Testis (tissue), 5 donors: ENCODE measurements around the gene PCDHGB6. TPM values are rescaled to one million over a fixed set of nuclear protein-coding genes. Genes with fewer than 3 reads are reported as not detected.
"Not testable (repeated sequence)": the region's sequence is repeated elsewhere in the genome, so short reads cannot be mapped to it uniquely, and the experiment has no call there.

Source experiments
- DNase-seq: peaks from one replicate; pipeline ENCODE4 v3.0.0-alpha.2; 2019
- H3K27ac ChIP-seq, 2 donors: fragments of 200-600 bp; sonication (generic); one replicate each; pipeline ENCODE4 v1.5.1; 2019
- H3K27me3 ChIP-seq: fragments of 200-600 bp; sonication (generic); one replicate; pipeline ENCODE4 v1.5.1; 2019
- H3K36me3 ChIP-seq: fragments of 200-600 bp; sonication (generic); one replicate; pipeline ENCODE4 v1.5.1; 2017; ENCODE audit warnings: low read depth; ENCODE audit errors: missing control alignments
- H3K4me1 ChIP-seq: fragments of 200-600 bp; sonication (generic); one replicate; pipeline ENCODE4 v1.5.1; 2019
- H3K4me3 ChIP-seq, 2 donors: fragments of 200-600 bp; sonication (generic); one replicate each; pipeline ENCODE4 v1.5.1; 2017 to 2019
- H3K9me3 ChIP-seq: fragments of 200-600 bp; sonication (generic); one replicate; pipeline ENCODE4 v1.5.1; 2017
- CTCF ChIP-seq, 3 experiments: fragments of 450-650 bp in 2 of 3; fragments of 200-600 bp in 1 of 3; sonication (generic) in 1 of 3; IDR thresholded peaks; one replicate each; pipeline ENCODE4 v1.5.1; 2016 to 2019; ENCODE audit warnings: antibody characterized with exemption in 3 of 3, mild to moderate bottlenecking in 2 of 3, moderate library complexity in 1 of 3
- POLR2A ChIP-seq: fragments of 450-650 bp; IDR thresholded peaks from one replicate; pipeline ENCODE4 v1.6.1; 2017; ENCODE audit warnings: antibody characterized with exemption, mild to moderate bottlenecking, moderate library complexity
- WGBS, 2 donors: methylation state at CpG; one replicate each; pipeline ENCODE4 v1.1.5; 2018; 5-methylcytosine and 5-hydroxymethylcytosine counted together
- intact Hi-C: fragments of 100-400 bp; cut with DNase I; formaldehyde crosslinking; loops from one replicate; pipeline ENCODE4 v1.15.1; 2023; ENCODE audit warnings: low total_unique reads
- long read RNA-seq, 2 donors: transcript quantifications; one replicate each; lab custom pipeline, GENCODE V29; 2026
- polyA plus RNA-seq: library from polyadenylated mRNA; stranded (reverse); fragments of 350-450 nt; fragmentation: Illumina TruSeq; extraction: RNeasy Lipid Tissue Mini Kit (QIAGEN cat#74804); gene quantifications from one replicate; pipeline ENCODE4 v1.2.3, GENCODE V29; 2014; ENCODE audit warnings: low read depth, low replicate concordance; ENCODE audit not compliant: insufficient read depth
- total RNA-seq, 2 donors: library from RNA; depleted of rRNA; stranded (reverse); fragments of >200 nt; gene quantifications; one replicate each; pipeline ENCODE4 v1.2.3, GENCODE V29; 2016

The PCDHGB6 gene
- total RNA-seq (10 to 100 TPM in 1 of 2 donors, 1 to 10 TPM in 1; 9.9 to 12.6 TPM), polyA plus RNA-seq (2.1 TPM)
- long read RNA-seq, donor 1, full-length matches to known transcripts, result 6 of 6 reads
- long read RNA-seq, donor 1, partial matches to known transcripts, result 0 of 6 reads
- long read RNA-seq, donor 1, other reads (novel, unspliced or antisense), result 0 of 6 reads
- long read RNA-seq, donor 2, full-length matches to known transcripts, result 4 of 4 reads
- long read RNA-seq, donor 2, partial matches to known transcripts, result 0 of 4 reads
- long read RNA-seq, donor 2, other reads (novel, unspliced or antisense), result 0 of 4 reads

- H3K27ac ChIP-seq, H3K4me1 ChIP-seq, intact Hi-C loops, H3K36me3 ChIP-seq, H3K9me3 ChIP-seq, H3K27me3 ChIP-seq: not testable (repeated sequence)
- WGBS, 2 donors, result 9 to 14% methylated on average over 32 to 44 of the region's 51 CpGs
- peak; percentile 21 to 49 (median 49) for TF ChIP-seq CTCF (IDR thresholded peaks at IDR 0.05)
- peak within 1 kb of the TSS in 1 of 2 donors; percentile 48 for H3K4me3 ChIP-seq
- peak; percentile 71 for DNase-seq
Measured at GRCh38 chr5:141407790-141408505, at the start of gene PCDHGB6. TSS of gene PCDHGB6 (plus strand) at chr5:141408021. CDS start at chr5:141408203, 182 bp downstream.

- 14 to 20% methylated on average over 24 of the region's 24 CpGs for WGBS, 2 donors
- TF ChIP-seq POLR2A (no peak), CTCF (IDR thresholded peaks at IDR 0.05) (peak in 2 of 3 experiments; percentile 17 to 39)
- no peak within 1 kb of the TSS for H3K27ac ChIP-seq
- no peaks in the 10 kb centered on the region for H3K27me3 ChIP-seq
- H3K4me1 ChIP-seq, result no peaks in the 10 kb centered on the region
- peak within 1 kb of the TSS in 1 of 2 donors; percentile 24 for H3K4me3 ChIP-seq
- no peaks in the 10 kb centered on the region for H3K36me3 ChIP-seq
- H3K9me3 ChIP-seq, result no peaks in the 10 kb centered on the region
- no peak for DNase-seq
- intact Hi-C loops, result no loop called here
Measured at GRCh38 chr5:141359790-141360426, 47.9 kb upstream of the PCDHGB6 start, which contains the start of gene PCDHGB2. TSS of gene PCDHGB2 (plus strand) at chr5:141359994. CDS start at chr5:141360136, 142 bp downstream.

GRCh38 chr5:141360685-141361084, 47.1 kb upstream of the PCDHGB6 start:
- Histone ChIP-seq H3K9me3 (no peaks in the 10 kb centered on the region), H3K36me3 (no peaks in the 10 kb centered on the region), H3K4me3 (no peak overlapping the region), H3K27ac (no peak overlapping the region), H3K4me1 (no peaks in the 10 kb centered on the region), H3K27me3 (no peaks in the 10 kb centered on the region)
- no peak for TF ChIP-seq CTCF (IDR thresholded peaks at IDR 0.05)
- TF ChIP-seq POLR2A, result no peak
- 27 to 32% methylated on average over 15 of the region's 15 CpGs for WGBS, 2 donors
- DNase-seq, result no peak
- intact Hi-C loops, result no loop called here

- no peaks in the 10 kb centered on the region for H3K9me3 ChIP-seq
- TF ChIP-seq POLR2A (no peak), CTCF (IDR thresholded peaks at IDR 0.05) (no peak)
- no peak overlapping the region for H3K27ac ChIP-seq
- no peaks in the 10 kb centered on the region for H3K36me3 ChIP-seq
- H3K27me3 ChIP-seq, result no peaks in the 10 kb centered on the region
- H3K4me3 ChIP-seq, result no peak overlapping the region
- DNase-seq, result no peak
- intact Hi-C loops, result no loop called here
- no peaks in the 10 kb centered on the region for H3K4me1 ChIP-seq
Measured at GRCh38 chr5:141362719-141363118, 45.1 kb upstream of the PCDHGB6 start.
